ENCODE measurements around the gene DCTN3. TPM values are rescaled to one million over a fixed set of nuclear protein-coding genes. Genes with fewer than 3 reads are reported as not detected.

DCTN3 gene
- total RNA-seq (2021) (47.5 and 57.5 TPM in 2 replicates), Bru-seq, nascent RNA (percentile 48 among the genes with signal in this experiment), BruChase-seq, experiment 1, labeled RNA remaining after a 2-hour chase (percentile 48 among the genes with signal in this experiment), BruChase-seq, experiment 2, labeled RNA remaining after a 6-hour chase (percentile 63 among the genes with signal in this experiment)
- long read RNA-seq, transcript DCTN3-201 (7 exons, 808 nt), result major isoform, 56 of 62 reads
- long read RNA-seq, partial matches to known transcripts, result 0 of 62 reads
- long read RNA-seq, other reads (novel, unspliced or antisense), result 3 of 62 reads

- H3K27me3 ChIP-seq (ENCODE audit: insufficient read depth, low read depth), result peaks cover 8% of the 10 kb centered on the region; the same call in 1 of the 2 replicates
- no peaks in the 10 kb centered on the region for H3F3A ChIP-seq (ENCODE audit: insufficient read depth, low read depth)
- intact Hi-C loops (cut with micrococcal nuclease; ENCODE audit: unreplicated experiment), result no loop called here
- H3K4me3 ChIP-seq, result peak within 1 kb of the TSS; percentile 89
- no peak for TF ChIP-seq EZH2 (IDR thresholded peaks at IDR 0.05; ENCODE audit: low read depth)
- no peak for TF ChIP-seq CTCF (conservative IDR thresholded peaks at IDR 0.05)
- no peaks in the 10 kb centered on the region for H3K9me2 ChIP-seq (ENCODE audit: insufficient read depth)
- BruUV-seq (replicated peaks), result no TSS peak
- ChIA-PET POLR2A (ENCODE audit: unreplicated experiment) (interaction anchor here (0.6 kb wide), 1 partner anchor 483 kb away, joined by 4 read pairs; the partner anchor contains the start of gene STOML2), CTCF (no interaction called here)
- H3K4me2 ChIP-seq, result peak within 1 kb of the TSS; percentile 93
- H3K9me3 ChIP-seq (ENCODE audit: insufficient read depth, low read depth), result no peaks in the 10 kb centered on the region
- DNase-seq, result peak; percentile 68 to 82
- H4K20me1 ChIP-seq (ENCODE audit: insufficient read depth), result no peaks in the 10 kb centered on the region
- no peak within 1 kb of the TSS for H3K27ac ChIP-seq
- no peaks in the 10 kb centered on the region for H3K79me2 ChIP-seq (ENCODE audit: low read depth)
- no peaks in the 10 kb centered on the region for H3K4me1 ChIP-seq (replicated peaks; ENCODE audit: insufficient read depth)
- H3K36me3 ChIP-seq (ENCODE audit: low read depth), result no peaks in the 10 kb centered on the region
- peak within 1 kb of the TSS; percentile 91 for H2AFZ ChIP-seq
Observed at GRCh38 chr9:34620061-34620994, at the start of gene DCTN3. DCTN3 (minus strand) TSS chr9:34620495; CDS start chr9:34620464, 31 bp downstream.

- peak; percentile 64 to 83 for DNase-seq
- Histone ChIP-seq H3K4me3 (peak overlapping the region; percentile 58), H2AFZ (peak overlapping the region; percentile 89), H3K79me2 (ENCODE audit: low read depth) (no peaks in the 10 kb centered on the region), H3K36me3 (ENCODE audit: low read depth) (no peaks in the 10 kb centered on the region), H3K27ac (no peak overlapping the region), H3F3A (ENCODE audit: insufficient read depth, low read depth) (peaks cover 4% of the 10 kb centered on the region; the same call in 1 of the 2 replicates), H3K4me1 (replicated peaks; ENCODE audit: insufficient read depth) (no peaks in the 10 kb centered on the region), H4K20me1 (ENCODE audit: insufficient read depth) (no peaks in the 10 kb centered on the region), H3K9me3 (ENCODE audit: insufficient read depth, low read depth) (no peaks in the 10 kb centered on the region), H3K4me2 (peak overlapping the region; percentile 73), H3K9me2 (ENCODE audit: insufficient read depth) (no peaks in the 10 kb centered on the region), H3K27me3 (ENCODE audit: insufficient read depth, low read depth) (no peaks in the 10 kb centered on the region)
- TF ChIP-seq EZH2 (IDR thresholded peaks at IDR 0.05; ENCODE audit: low read depth) (no peak), CTCF (conservative IDR thresholded peaks at IDR 0.05) (no peak)
- ChIA-PET CTCF (interaction anchor here (0.7 to 1.2 kb wide), 3 partner anchors 32 to 401 kb away, joined by 3 to 4 read pairs (median 3); no protein-coding TSS in a partner anchor), POLR2A (ENCODE audit: unreplicated experiment) (interaction anchor here (0.5 to 0.7 kb wide), 6 partner anchors 15 to 1167 kb away, joined by 3 to 5 read pairs (median 4); partner anchors contain the start of gene SIGMAR1)
- TSS peak; percentile 54 for BruUV-seq (replicated peaks)
- intact Hi-C loops (cut with micrococcal nuclease; ENCODE audit: unreplicated experiment), result loop anchor here (2.0 to 5.0 kb wide), 2 partner anchors 19 to 447 kb away; partner anchors contain the start of gene GALT
Observed at GRCh38 chr9:34665381-34666250, 45.3 kb upstream of the DCTN3 start.
